Neural crest cell (in vitro differentiated cells): Measurements from ENCODE around the gene CYSTM1. TPM values are rescaled to one million over a fixed set of nuclear protein-coding genes. Genes with fewer than 3 reads are reported as not detected.

ENCODE experiments used
- DNase-seq: peaks from one replicate; pipeline ENCODE4 v3.0.0; 2021; ENCODE audit warnings: low read depth, mixed read lengths, low spot score
- H3K27ac Mint-ChIP-seq: one replicate; pipeline ENCODE4 v1.8.0; 2021; ENCODE audit warnings: mild to moderate bottlenecking, mixed read lengths; ENCODE audit not compliant: unreplicated experiment
- H3K27me3 Mint-ChIP-seq: 2 replicates; pipeline ENCODE4 v1.8.0; 2021; ENCODE audit warnings: low read depth, mild to moderate bottlenecking, mixed read lengths
- H3K36me3 Mint-ChIP-seq: 2 replicates; pipeline ENCODE4 v1.8.0; 2021; ENCODE audit warnings: low read depth, mild to moderate bottlenecking, mixed read lengths
- H3K4me1 Mint-ChIP-seq: 2 replicates; pipeline ENCODE4 v1.8.0; 2021; ENCODE audit warnings: mixed read lengths
- H3K4me3 Mint-ChIP-seq: one replicate; pipeline ENCODE4 v1.8.0; 2021; ENCODE audit warnings: mild to moderate bottlenecking, mixed read lengths
- H3K9me3 Mint-ChIP-seq: 2 replicates; pipeline ENCODE4 v1.8.0; 2021; ENCODE audit warnings: mixed read lengths
- CTCF ChIP-seq: fragments of 200-600 bp; sonication (generic); conservative IDR thresholded peaks from 2 replicates; pipeline ENCODE4 v1.5.0; 2021; ENCODE audit warnings: antibody characterized with exemption, mild to moderate bottlenecking
- total RNA-seq: library from RNA; stranded (reverse); gene quantifications from 2 replicates; pipeline ENCODE4 v1.2.1, GENCODE V29; 2021

CYSTM1 gene
- total RNA-seq, 1 donor from 2014 or later, result 19.8 TPM

- no peak overlapping the region for H3K27ac Mint-ChIP-seq
- peaks cover 32% of the 10 kb centered on the region for H3K27me3 Mint-ChIP-seq
- no peaks in the 10 kb centered on the region for H3K9me3 Mint-ChIP-seq
- TF ChIP-seq CTCF, result no peak
- H3K36me3 Mint-ChIP-seq, result no peaks in the 10 kb centered on the region
- peaks cover 10% of the 10 kb centered on the region for H3K4me1 Mint-ChIP-seq
- DNase-seq, result no peak
- no peak overlapping the region for H3K4me3 Mint-ChIP-seq
These were observed 34.6 kb upstream of the CYSTM1 start for GRCh38 chr5:140140435-140140834.

GRCh38 chr5:140141241-140141640, 33.7 kb upstream of the CYSTM1 start:
- no peak overlapping the region for H3K27ac Mint-ChIP-seq
- H3K27me3 Mint-ChIP-seq, result peaks cover 40% of the 10 kb centered on the region
- H3K36me3 Mint-ChIP-seq, result no peaks in the 10 kb centered on the region
- no peak for TF ChIP-seq CTCF
- no peaks in the 10 kb centered on the region for H3K9me3 Mint-ChIP-seq
- H3K4me3 Mint-ChIP-seq, result no peak overlapping the region
- no peak for DNase-seq
- peaks cover 12% of the 10 kb centered on the region for H3K4me1 Mint-ChIP-seq

- Mint-ChIP-seq H3K9me3 (no peaks in the 10 kb centered on the region), H3K36me3 (no peaks in the 10 kb centered on the region), H3K27me3 (peaks cover 50% of the 10 kb centered on the region), H3K4me1 (peaks cover 12% of the 10 kb centered on the region), H3K27ac (no peak overlapping the region), H3K4me3 (no peak overlapping the region)
- TF ChIP-seq CTCF, result no peak
- no peak for DNase-seq
These were observed 32.7 kb upstream of the CYSTM1 start for GRCh38 chr5:140142246-140142645.

GRCh38 chr5:140142856-140143255, 32.1 kb upstream of the CYSTM1 start:
- TF ChIP-seq CTCF, result no peak
- Mint-ChIP-seq H3K4me3 (no peak overlapping the region), H3K9me3 (no peaks in the 10 kb centered on the region), H3K36me3 (no peaks in the 10 kb centered on the region), H3K4me1 (peaks cover 12% of the 10 kb centered on the region), H3K27me3 (peaks cover 56% of the 10 kb centered on the region), H3K27ac (no peak overlapping the region)
- no peak for DNase-seq

- Mint-ChIP-seq H3K4me3 (peak overlapping the region; percentile 79), H3K27ac (no peak overlapping the region), H3K27me3 (peaks cover 64% of the 10 kb centered on the region), H3K9me3 (no peaks in the 10 kb centered on the region), H3K36me3 (no peaks in the 10 kb centered on the region), H3K4me1 (peaks cover 12% of the 10 kb centered on the region)
- no peak for TF ChIP-seq CTCF
- no peak for DNase-seq
These were observed 31.3 kb upstream of the CYSTM1 start for GRCh38 chr5:140143521-140144258.
